H1 (cell line): ENCODE data around the gene SLN. TPM values are rescaled to one million over a fixed set of nuclear protein-coding genes. Genes with fewer than 3 reads are reported as not detected.

Source experiments
- CTCF ChIA-PET: fragments of 300-600 bp; sonication (Branson Sonifier 250); formaldehyde crosslinking; loops from one replicate; lab custom pipeline; 2021; ENCODE audit not compliant: partially characterized antibody; lab: Charles Lee
- POLR2A ChIA-PET: fragments of 300-600 bp; sonication (Branson Sonifier 250); formaldehyde crosslinking; loops from one replicate; lab custom pipeline; 2021; ENCODE audit warnings: inconsistent platforms; ENCODE audit not compliant: partially characterized antibody; lab: Charles Lee
- DNase-seq, 2 experiments: peaks; one replicate each; pipeline versions ENCODE4 v3.0.0 to v3.0.0-alpha.2; 2010 to 2022; ENCODE audit warnings: low spot score in 2 of 2, low read depth in 1 of 2, mixed read lengths in 1 of 2
- FAIRE-seq: peaks from 2 replicates; lab custom pipeline; 2011; peaks lifted over from hg19 to GRCh38; lab: Jason Lieb, UNC
- H2AFZ ChIP-seq: 2 replicates; pipeline ENCODE4 v1.8.1; 2012; ENCODE audit warnings: low read length, inconsistent platforms
- H2AK5ac ChIP-seq: 2 replicates; pipeline ENCODE4 v1.6.1; 2013; ENCODE audit warnings: low read depth, low read length
- H2BK120ac ChIP-seq: replicated peaks from 2 replicates; pipeline ENCODE3; 2013; ENCODE audit warnings: low read depth, low read length, inconsistent platforms
- H2BK12ac ChIP-seq: 2 replicates; pipeline ENCODE4 v1.6.1; 2013; ENCODE audit warnings: low read depth, low read length
- H2BK15ac ChIP-seq: 2 replicates; pipeline ENCODE4 v1.6.1; 2013; ENCODE audit warnings: low read length
- H2BK20ac ChIP-seq: 2 replicates; pipeline ENCODE4 v1.6.1; 2013; ENCODE audit warnings: low read length
- H2BK5ac ChIP-seq: 2 replicates; pipeline ENCODE4 v1.6.1; 2013; ENCODE audit warnings: low read depth, low read length
- H3K14ac ChIP-seq: 2 replicates; pipeline ENCODE4 v1.6.1; 2013; ENCODE audit warnings: inconsistent platforms; ENCODE audit not compliant: insufficient read length
- H3K18ac ChIP-seq: 2 replicates; pipeline ENCODE4 v1.6.1; 2013; ENCODE audit warnings: low read length; ENCODE audit errors: extremely low read depth
- H3K23ac ChIP-seq: 2 replicates; pipeline ENCODE4 v1.6.1; 2013; ENCODE audit warnings: inconsistent platforms; ENCODE audit not compliant: insufficient read length
- H3K23me2 ChIP-seq: 2 replicates; pipeline ENCODE4 v1.6.1; 2013; ENCODE audit warnings: low read depth, low read length
- H3K27ac ChIP-seq: 2 replicates; pipeline ENCODE4 v1.6.1; 2011; ENCODE audit warnings: low read depth, low read length, inconsistent platforms
- H3K27me3 ChIP-seq, 4 experiments: replicated peaks in 1 of 4; 1 replicate in 1 of 4; 2 replicates in 3 of 4; pipeline versions ENCODE4 v1.6.1 to v1.8.1; 2011 to 2013; ENCODE audit warnings: low read length in 3 of 4, mild to moderate bottlenecking in 3 of 4, inconsistent platforms in 2 of 4, mixed read lengths in 2 of 4, moderate library complexity in 1 of 4; ENCODE audit not compliant: control insufficient read depth in 3 of 4, insufficient read depth in 3 of 4; ENCODE audit errors: extremely low read depth in 1 of 4
- H3K36me3 ChIP-seq, 4 experiments: 2 replicates each; pipeline versions ENCODE4 v1.6.1 to v1.8.1; 2011 to 2013; ENCODE audit warnings: mild to moderate bottlenecking in 4 of 4, low read length in 3 of 4, moderate library complexity in 2 of 4, control low read depth in 1 of 4, inconsistent platforms in 1 of 4; ENCODE audit not compliant: insufficient read depth in 4 of 4, control insufficient read depth in 2 of 4
- H3K4ac ChIP-seq: replicated peaks from 2 replicates; pipeline ENCODE3; 2013; ENCODE audit warnings: low read length, low read depth, mixed read lengths, inconsistent platforms; ENCODE audit not compliant: insufficient read length
- H3K4me1 ChIP-seq, 4 experiments: replicated peaks in 1 of 4; 1 replicate in 1 of 4; 2 replicates in 3 of 4; pipeline versions ENCODE4 v1.6.1 to v1.8.1; 2011 to 2013; ENCODE audit warnings: low read length in 3 of 4, inconsistent platforms in 2 of 4, mixed read lengths in 1 of 4; ENCODE audit not compliant: insufficient read depth in 4 of 4, control insufficient read depth in 3 of 4
- H3K4me2 ChIP-seq, 2 experiments: 2 replicates each; pipeline versions ENCODE4 v1.6.1 to v1.8.1; 2011 to 2013; ENCODE audit warnings: low read depth in 2 of 2, low read length in 2 of 2, control low read depth in 1 of 2, inconsistent platforms in 1 of 2, mild to moderate bottlenecking in 1 of 2; ENCODE audit not compliant: insufficient read depth in 1 of 2
- H3K4me3 ChIP-seq, 4 experiments: fragments of 200-600, 300-600 bp in 1 of 4; sonication (generic), shearing (Covaris generic), sonication (Bioruptor Twin) in 1 of 4; 2 replicates each; pipeline versions ENCODE4 v1.5.1 to v1.8.1; 2011 to 2016; ENCODE audit warnings: low read length in 4 of 4, low read depth in 3 of 4, control low read depth in 2 of 4, inconsistent platforms in 2 of 4, mild to moderate bottlenecking in 2 of 4, mixed read lengths in 1 of 4, moderate library complexity in 1 of 4; ENCODE audit not compliant: insufficient read depth in 2 of 4; ENCODE audit errors: extremely low read depth in 1 of 4
- H3K56ac ChIP-seq: replicated peaks from 2 replicates; pipeline ENCODE3; 2013; ENCODE audit warnings: low read depth, mild to moderate bottlenecking, mixed read lengths, low read length, inconsistent platforms; ENCODE audit not compliant: insufficient read length
- H3K79me1 ChIP-seq: 2 replicates; pipeline ENCODE4 v1.6.1; 2013; ENCODE audit warnings: low read depth, low read length, control low read depth
- H3K79me2 ChIP-seq, 2 experiments: 2 replicates each; pipeline versions ENCODE4 v1.6.1 to v1.8.1; 2012 to 2013; ENCODE audit warnings: low read length in 2 of 2, mild to moderate bottlenecking in 2 of 2, inconsistent platforms in 1 of 2; ENCODE audit not compliant: insufficient read depth in 2 of 2, control insufficient read depth in 1 of 2
- H3K9ac ChIP-seq, 4 experiments: replicated peaks in 1 of 4; 1 replicate in 1 of 4; 2 replicates in 3 of 4; pipeline versions ENCODE4 v1.6.1 to v1.8.1; 2011 to 2013; ENCODE audit warnings: low read depth in 3 of 4, low read length in 3 of 4, control low read depth in 2 of 4, mild to moderate bottlenecking in 2 of 4, moderate library complexity in 2 of 4, inconsistent platforms in 1 of 4; ENCODE audit errors: extremely low read depth in 1 of 4
- H3K9me3 ChIP-seq, 2 experiments: 2 replicates each; pipeline versions ENCODE4 v1.6.1 to v1.8.1; 2012 to 2013; ENCODE audit warnings: mild to moderate bottlenecking in 2 of 2, moderate library complexity in 2 of 2, control low read depth in 1 of 2, inconsistent platforms in 1 of 2, low read depth in 1 of 2, low read length in 1 of 2, mixed read lengths in 1 of 2; ENCODE audit not compliant: insufficient read depth in 2 of 2
- H4K20me1 ChIP-seq, 2 experiments: replicated peaks in 1 of 2; 2 replicates each; pipeline versions ENCODE3 to v1.8.1; 2011 to 2013; ENCODE audit warnings: inconsistent platforms in 2 of 2, low read length in 2 of 2, mild to moderate bottlenecking in 1 of 2; ENCODE audit not compliant: insufficient read depth in 2 of 2, control insufficient read depth in 1 of 2
- H4K5ac ChIP-seq: 2 replicates; pipeline ENCODE4 v1.6.1; 2013; ENCODE audit warnings: low read length, low read depth, mixed read lengths, inconsistent platforms; ENCODE audit not compliant: insufficient read length
- H4K8ac ChIP-seq: 2 replicates; pipeline ENCODE4 v1.8.0; 2013; ENCODE audit warnings: mild to moderate bottlenecking, moderate library complexity, low read length, inconsistent platforms; ENCODE audit not compliant: insufficient read depth; ENCODE audit errors: extremely low read depth
- H4K91ac ChIP-seq: replicated peaks from 2 replicates; pipeline ENCODE3; 2013; ENCODE audit warnings: low read length, mixed read lengths, inconsistent platforms; ENCODE audit not compliant: insufficient read length
- POLR2A ChIP-seq, 2 experiments: IDR thresholded peaks; 1 replicate in 1 of 2; 2 replicates in 1 of 2; pipeline ENCODE4 v1.6.1; 2011; ENCODE audit warnings: low read depth in 2 of 2, low read length in 2 of 2, mild to moderate bottlenecking in 2 of 2; ENCODE audit errors: control extremely low read depth in 1 of 2
- SRF ChIP-seq: IDR thresholded peaks from 2 replicates; pipeline ENCODE4 v1.6.1; 2011; ENCODE audit warnings: mild to moderate bottlenecking, low read depth, low read length, moderate library complexity
- SUZ12 ChIP-seq: fragments of 200-600 bp; sonication (generic); IDR thresholded peaks from 2 replicates; pipeline ENCODE4 v1.6.1; 2012; ENCODE audit warnings: mild to moderate bottlenecking, inconsistent platforms, low read length, moderate library complexity, mixed read lengths
- WGBS, 2 experiments: shearing (Covaris generic) in 1 of 2; methylation state at CpG; one replicate each; pipeline versions ENCODE4 v1.1.6 to v1.1.7; 2013 to 2015; ENCODE audit warnings: low lambda C conversion rate in 2 of 2, mixed read lengths in 2 of 2, inconsistent platforms in 1 of 2, low coverage in 1 of 2, missing lambda C conversion rate in 1 of 2; ENCODE audit not compliant: insufficient replicate concordance in 2 of 2, insufficient coverage in 1 of 2, insufficient read length in 1 of 2; ENCODE audit errors: extremely low coverage in 1 of 2, missing lambda C conversion rate in 1 of 2; 5-methylcytosine and 5-hydroxymethylcytosine counted together
- long read RNA-seq, 2 experiments: library from RNA in 1 of 2; library from capped mRNA in 1 of 2; stranded (forward); transcript quantifications; one replicate each; pipeline ENCODE4 v2.0.0, GENCODE V29; 2021; ENCODE audit warnings: inconsistent platforms in 1 of 2
- polyA minus RNA-seq, 3 experiments: library from RNA; depleted of rRNA, polyadenylated mRNA; stranded (reverse); fragments of >200 nt; gene quantifications; 1 replicate in 2 of 3; 2 replicates in 1 of 3; pipeline ENCODE4 v1.2.3, GENCODE V29; 2011
- polyA plus RNA-seq, 7 experiments: library from polyadenylated mRNA; depleted of rRNA in 3 of 7; stranded (reverse) in 5 of 7; unstranded in 2 of 7; fragments of >200 nt in 5 of 7; fragments of 200-250 nt in 2 of 7; gene quantifications; 1 replicate in 5 of 7; 2 replicates in 1 of 7; 4 replicates in 1 of 7; pipeline versions ENCODE4 v1.2.1 to v1.2.3, GENCODE V29; 2011 to 2013; ENCODE audit warnings: missing spikeins in 2 of 7, mixed read lengths in 2 of 7
- total RNA-seq: library from RNA; stranded (reverse); fragmentation: NEBNext Ultra II Directional; extraction: Animal tissue kit (Norgen Biotek cat#: 25700); gene quantifications from 2 replicates; pipeline ENCODE4 v1.2.1, GENCODE V29; 2021

The SLN gene
- not detected in 2 replicates for total RNA-seq
- polyA plus RNA-seq (2011; rRNA removed) = not detected in 2 replicates
- polyA plus RNA-seq (2011; cell fraction: cytosol; rRNA removed) = not detected
- polyA plus RNA-seq (2011; cell fraction: nucleus; rRNA removed) = not detected
- polyA plus RNA-seq (2012, experiment 1 of 2) = not detected in 4 replicates
- polyA plus RNA-seq (2012, experiment 2 of 2) = not detected
- polyA plus RNA-seq (2013, experiment 1 of 2) = not detected
- polyA plus RNA-seq (2013, experiment 2 of 2) = not detected
- not detected in 2 replicates for polyA minus RNA-seq (2011; rRNA and poly(A)+ RNA removed)
- polyA minus RNA-seq (2011; cell fraction: cytosol; rRNA and poly(A)+ RNA removed) = not detected
- not detected for polyA minus RNA-seq (2011; cell fraction: nucleus; rRNA and poly(A)+ RNA removed)
- long read RNA-seq, experiment 1 = 0 reads
- long read RNA-seq, experiment 2 = 0 reads

DNA sequence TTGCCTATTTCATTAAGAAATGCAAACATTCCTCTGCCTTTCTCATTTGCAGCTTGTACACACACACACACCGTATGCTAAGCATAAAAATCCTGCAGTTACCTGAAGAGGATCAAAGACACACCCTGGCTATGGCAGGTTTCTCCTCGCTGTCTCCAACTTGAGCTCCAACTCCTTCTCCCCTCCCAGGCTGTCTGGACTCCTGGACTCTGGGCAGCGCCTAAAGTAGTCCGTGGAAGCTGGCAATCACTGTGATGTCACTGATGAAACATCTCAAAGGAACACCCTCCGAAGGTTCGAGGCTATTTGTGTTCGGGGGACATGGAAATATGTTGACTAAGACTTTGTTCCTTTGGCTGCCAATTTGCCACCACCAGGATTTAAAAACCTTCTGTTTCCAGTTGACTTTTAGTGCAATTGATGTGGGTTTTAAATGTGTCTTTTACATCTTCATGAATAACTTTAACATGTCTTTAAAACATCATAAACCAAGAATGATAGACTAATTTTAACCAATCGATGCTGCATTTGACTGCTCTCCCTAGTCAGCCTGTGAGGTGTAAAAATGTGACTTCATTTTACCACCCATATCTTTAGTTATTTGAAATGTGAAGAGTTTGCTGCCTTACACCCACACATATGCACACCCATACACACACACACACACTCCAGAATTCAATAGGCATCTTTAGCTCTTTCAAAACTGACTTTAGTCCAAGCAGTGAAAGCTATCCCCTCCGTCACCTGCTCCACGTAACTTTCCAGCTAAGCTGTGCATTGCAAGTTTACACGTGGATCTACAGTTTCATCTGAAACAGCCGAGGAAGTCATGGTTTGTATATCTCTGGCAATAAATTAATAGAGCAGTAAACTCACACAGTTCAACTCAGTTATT, at the start of gene SLN:
Gene SLN, minus strand, starts transcription at position 196 of the 895 bp plus-strand sequence.
- H2BK20ac ChIP-seq = no peak within 1 kb of the TSS
- no peaks in the 10 kb centered on the region for H3K79me1 ChIP-seq
- TF ChIP-seq SRF (no peak), SUZ12 (no peak), POLR2A (IDR thresholded peaks at IDR 0.05; ENCODE audit: control extremely low read depth in 1 of 2, low read depth in 2 of 2, low read length in 2 of 2) (no peak)
- H2BK15ac ChIP-seq = no peak within 1 kb of the TSS
- no peak within 1 kb of the TSS for H2AFZ ChIP-seq
- H3K23me2 ChIP-seq = no peaks in the 10 kb centered on the region
- H3K4me1 ChIP-seq = peaks cover 0 to 10% (median under 1%) of the 10 kb centered on the region in 4 experiments; a peak in 3 of 7 replicates
- H2BK12ac ChIP-seq = no peak within 1 kb of the TSS
- H2BK120ac ChIP-seq = no peak within 1 kb of the TSS
- peak within 1 kb of the TSS in 1 of 4 experiments; percentile 34; a peak in 1 of 7 replicates for H3K9ac ChIP-seq
- no peak within 1 kb of the TSS for H3K56ac ChIP-seq
- no peak within 1 kb of the TSS for H3K4ac ChIP-seq
- ChIA-PET POLR2A (no interaction called here), CTCF (interaction anchor here (0.8 to 1.4 kb wide), 2 partner anchors 21 to 28 kb away, joined by 3 read pairs; no protein-coding TSS in a partner anchor)
- no peak within 1 kb of the TSS for H3K4me3 ChIP-seq
- H2AK5ac ChIP-seq = no peak within 1 kb of the TSS
- no peak within 1 kb of the TSS for H4K8ac ChIP-seq
- no peaks in the 10 kb centered on the region for H4K20me1 ChIP-seq
- DNase-seq = no peak
- H3K18ac ChIP-seq = no peak within 1 kb of the TSS
- H4K91ac ChIP-seq = no peak within 1 kb of the TSS
- WGBS, 2 experiments = 82% methylated on average over 12 of the region's 12 CpGs; no CpG with 5 or more reads in 1 of the 2 experiments
- H2BK5ac ChIP-seq = no peak within 1 kb of the TSS
- H3K79me2 ChIP-seq = no peaks in the 10 kb centered on the region
- H3K27ac ChIP-seq = no peak within 1 kb of the TSS
- H3K9me3 ChIP-seq = no peaks in the 10 kb centered on the region
- FAIRE-seq = no peak
- H3K14ac ChIP-seq = no peak within 1 kb of the TSS
- H3K4me2 ChIP-seq = no peak within 1 kb of the TSS
- no peaks in the 10 kb centered on the region for H3K36me3 ChIP-seq
- H3K27me3 ChIP-seq = no peaks in the 10 kb centered on the region
- H4K5ac ChIP-seq = no peak within 1 kb of the TSS
- H3K23ac ChIP-seq = no peak within 1 kb of the TSS
